Left ventricle myocardium inferior (tissue), 1 donor: ENCODE results near the gene DROSHA. TPM values are rescaled to one million over a fixed set of nuclear protein-coding genes. Genes with fewer than 3 reads are reported as not detected.

ENCODE experiments used
- DNase-seq: peaks from one replicate; pipeline ENCODE4 v3.0.0-alpha.2; 2020
- H3K27ac ChIP-seq: fragments of 200-600 bp; replicated peaks from 2 replicates; pipeline ENCODE4 v1.8.0; 2021
- H3K27me3 ChIP-seq: fragments of 200-600 bp; 2 replicates; pipeline ENCODE4 v1.8.0; 2021; ENCODE audit warnings: low read depth
- H3K36me3 ChIP-seq: fragments of 200-600 bp; 2 replicates; pipeline ENCODE4 v1.8.0; 2021
- H3K4me1 ChIP-seq: fragments of 200-600 bp; 2 replicates; pipeline ENCODE4 v1.8.0; 2021
- H3K4me3 ChIP-seq: fragments of 200-600 bp; 2 replicates; pipeline ENCODE4 v1.8.0; 2021; ENCODE audit warnings: mild to moderate bottlenecking, moderate library complexity
- H3K9me3 ChIP-seq: fragments of 200-600 bp; replicated peaks from 2 replicates; pipeline ENCODE4 v1.8.0; 2021
- CTCF ChIP-seq: fragments of 200-600 bp; IDR thresholded peaks from 2 replicates; pipeline ENCODE4 v1.8.0; 2021; ENCODE audit warnings: antibody characterized with exemption, mild to moderate bottlenecking, borderline replicate concordance
- intact Hi-C: fragments of 100-400 bp; cut with micrococcal nuclease; formaldehyde crosslinking; loops from one replicate; pipeline ENCODE4 v1.11.0; 2022
- total RNA-seq: library from RNA; stranded (reverse); fragmentation: NEBNext Ultra II Directional; extraction: Animal tissue kit (Norgen Biotek cat#: 25700); gene quantifications from one replicate; pipeline ENCODE4 v1.2.1, GENCODE V29; 2021
- donor health status: DM: no; HTN: yes; CAD: no; lungs with severe emphysema.

The DROSHA gene
- total RNA-seq, 1 donor from 2014 or later: 36.5 TPM

GRCh38 chr5:31385774-31386537, 145.9 kb downstream of the DROSHA start:
- Histone ChIP-seq H3K36me3 (no peaks in the 10 kb centered on the region), H3K9me3 (peaks cover 30% of the 10 kb centered on the region), H3K4me1 (no peaks in the 10 kb centered on the region), H3K27me3 (peaks cover 22% of the 10 kb centered on the region), H3K27ac (no peak overlapping the region), H3K4me3 (no peak overlapping the region)
- no peak for TF ChIP-seq CTCF
- intact Hi-C loops: no loop called here
- DNase-seq: no peak

- Histone ChIP-seq H3K4me3 (no peak overlapping the region), H3K36me3 (no peaks in the 10 kb centered on the region), H3K9me3 (peaks cover 24% of the 10 kb centered on the region), H3K27ac (no peak overlapping the region), H3K27me3 (peaks cover 27% of the 10 kb centered on the region), H3K4me1 (no peaks in the 10 kb centered on the region)
- intact Hi-C loops: no loop called here
- TF ChIP-seq CTCF: no peak
- no peak for DNase-seq
Measured at GRCh38 chr5:31383734-31384133, 148.2 kb downstream of the DROSHA start.

GRCh38 chr5:31382051-31382878, 149.6 kb downstream of the DROSHA start:
- Histone ChIP-seq H3K9me3 (peaks cover 9% of the 10 kb centered on the region), H3K4me1 (no peaks in the 10 kb centered on the region), H3K27ac (no peak overlapping the region), H3K36me3 (no peaks in the 10 kb centered on the region), H3K4me3 (no peak overlapping the region), H3K27me3 (peaks cover 27% of the 10 kb centered on the region)
- no peak for DNase-seq
- intact Hi-C loops: no loop called here
- TF ChIP-seq CTCF: no peak

- H3K9me3 ChIP-seq: no peaks in the 10 kb centered on the region
- no peak overlapping the region for H3K27ac ChIP-seq
- TF ChIP-seq CTCF: no peak
- no peak for DNase-seq
- H3K4me3 ChIP-seq: no peak overlapping the region
- no peaks in the 10 kb centered on the region for H3K4me1 ChIP-seq
- H3K36me3 ChIP-seq: no peaks in the 10 kb centered on the region
- intact Hi-C loops: no loop called here
- peaks cover 27% of the 10 kb centered on the region for H3K27me3 ChIP-seq
Measured at GRCh38 chr5:31381299-31381698, 150.6 kb downstream of the DROSHA start.

GRCh38 chr5:31380049-31380448, 151.8 kb downstream of the DROSHA start:
- DNase-seq: no peak
- Histone ChIP-seq H3K27ac (no peak overlapping the region), H3K36me3 (no peaks in the 10 kb centered on the region), H3K4me1 (no peaks in the 10 kb centered on the region), H3K4me3 (no peak overlapping the region), H3K9me3 (no peaks in the 10 kb centered on the region), H3K27me3 (peaks cover 27% of the 10 kb centered on the region)
- no peak for TF ChIP-seq CTCF
- intact Hi-C loops: no loop called here
